Activated CD4-positive, alpha-beta T cell treated with anti-CD3 and anti-CD28 coated beads, Interleukin-2, amount 50 U/mL, for 24 hours (primary cell): ENCODE data around the gene IRS4.

Source experiments
- DNase-seq, 2 donors: peaks; one replicate each; pipeline ENCODE4 v3.0.0-alpha.2; 2020; ENCODE audit warnings: low read depth in 1 of 2, low spot score in 1 of 2

IRS4 gene

DNA sequence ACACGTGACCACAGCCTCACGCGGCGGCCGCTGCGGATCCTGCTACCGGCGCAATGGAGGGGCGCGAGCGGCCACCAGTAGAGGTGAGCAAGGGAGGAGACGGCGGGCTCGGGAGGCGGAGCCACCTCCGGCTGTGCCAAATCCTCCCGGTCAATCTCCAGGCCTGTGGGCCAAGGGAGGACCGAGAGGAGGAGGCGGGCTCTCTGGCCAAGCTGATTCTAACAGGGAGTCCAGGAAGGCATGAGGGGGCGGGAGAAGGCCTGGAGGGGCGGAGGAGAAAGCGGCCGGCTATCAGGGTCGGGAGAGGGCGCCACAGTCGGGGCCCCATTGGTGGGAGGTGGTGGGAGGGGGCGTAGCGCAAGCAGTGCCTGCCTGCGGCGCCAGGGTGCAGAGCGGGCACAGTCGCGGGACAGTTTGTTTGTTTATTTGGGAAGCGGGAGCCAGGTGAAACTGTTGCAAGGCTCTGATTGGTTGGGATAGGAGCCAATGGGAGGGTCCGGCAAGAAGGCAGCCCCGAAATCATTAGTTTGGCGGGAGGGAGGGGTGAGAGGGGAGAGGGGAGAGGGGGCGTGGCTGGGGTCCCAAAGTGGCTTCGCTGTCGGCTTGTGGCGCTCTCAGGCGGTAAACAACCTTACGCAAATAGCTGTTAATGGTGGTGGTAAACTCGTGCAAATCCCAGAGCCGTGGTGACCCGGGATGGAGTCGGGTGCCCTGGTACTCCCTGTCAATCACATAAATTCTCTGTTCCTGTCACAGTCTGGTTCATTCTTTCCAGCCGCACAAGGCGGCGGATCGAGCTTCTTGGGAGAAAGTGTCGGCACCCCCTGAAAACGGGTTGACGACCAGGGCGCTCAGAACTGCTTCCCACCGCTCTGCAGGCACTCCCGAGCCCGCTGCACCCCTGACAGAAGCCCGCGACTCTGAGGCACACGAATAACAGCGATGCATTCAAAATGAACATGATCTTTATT is at the start of gene IRS4:
Gene IRS4, minus strand, starts transcription at position 55 of the 971 bp plus-strand sequence.
- DNase-seq, result no peak

DNA sequence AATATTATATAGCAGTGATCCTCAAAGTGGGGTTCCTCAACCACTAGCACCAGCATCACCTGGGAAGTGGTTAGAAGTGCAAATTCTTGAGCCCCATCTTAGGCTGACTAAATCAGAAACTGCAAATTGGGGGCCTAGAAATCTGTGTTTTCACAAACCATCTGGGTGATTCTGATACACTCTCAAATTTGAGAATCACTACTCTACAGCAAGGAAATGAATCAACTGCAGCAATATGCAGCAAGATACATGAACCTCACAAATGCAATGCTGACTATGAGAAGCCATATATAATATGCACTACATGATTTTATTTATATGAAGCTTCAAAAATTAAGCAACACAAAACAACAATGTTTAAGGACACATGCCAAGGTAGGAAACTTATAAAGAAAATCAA is 36.2 kb upstream of the IRS4 start:
- DNase-seq, result no peak

- DNase-seq, result no peak
Measured at GRCh38 chrX:108763559-108763958, 27.2 kb upstream of the IRS4 start.

DNA sequence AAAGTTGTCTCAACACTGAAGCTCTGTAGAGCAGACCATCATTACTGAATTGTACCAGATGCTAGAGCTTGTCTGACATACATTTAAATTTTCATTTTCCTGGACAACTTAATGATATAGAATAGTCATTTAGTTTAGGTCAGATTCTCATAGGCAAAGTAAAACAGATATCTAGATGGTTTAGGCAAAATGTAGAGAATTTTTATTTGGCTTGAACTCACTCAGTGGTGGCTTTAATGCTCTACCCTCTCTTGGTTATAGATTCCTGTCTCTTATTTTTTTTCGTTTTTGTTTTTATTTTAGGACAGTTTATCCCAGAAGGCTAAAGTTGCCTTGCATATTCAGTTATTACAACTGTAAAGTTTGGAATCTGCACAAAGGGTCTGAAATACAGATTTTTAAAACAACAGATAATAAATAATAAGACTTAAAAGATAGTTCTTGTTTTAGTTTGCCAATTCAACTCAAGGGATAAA is 4.0 kb upstream of the IRS4 start:
- no peak for DNase-seq

DNA sequence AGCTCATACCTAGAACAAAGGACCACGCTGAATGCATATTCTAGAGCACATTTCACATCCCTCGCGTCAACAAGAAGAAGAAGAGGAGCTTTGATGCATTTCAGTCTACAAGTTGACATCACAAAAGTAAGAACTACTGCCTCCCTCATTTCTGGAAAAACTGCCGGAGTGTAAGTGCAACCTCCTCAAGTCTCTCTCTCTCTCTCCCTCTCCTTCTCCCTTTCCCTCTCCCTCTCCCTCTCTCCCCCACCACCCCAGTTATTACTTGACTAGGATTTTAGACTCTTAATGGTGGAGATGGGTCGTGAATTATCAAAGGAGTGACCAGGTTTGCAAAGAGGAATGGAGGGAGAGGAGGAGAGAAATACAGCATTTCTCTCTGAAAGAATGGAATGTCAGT is 1.4 kb upstream of the IRS4 start:
- no peak for DNase-seq

- no peak for DNase-seq
Measured at GRCh38 chrX:108735679-108736508, 469 bp downstream of the IRS4 start.

DNA sequence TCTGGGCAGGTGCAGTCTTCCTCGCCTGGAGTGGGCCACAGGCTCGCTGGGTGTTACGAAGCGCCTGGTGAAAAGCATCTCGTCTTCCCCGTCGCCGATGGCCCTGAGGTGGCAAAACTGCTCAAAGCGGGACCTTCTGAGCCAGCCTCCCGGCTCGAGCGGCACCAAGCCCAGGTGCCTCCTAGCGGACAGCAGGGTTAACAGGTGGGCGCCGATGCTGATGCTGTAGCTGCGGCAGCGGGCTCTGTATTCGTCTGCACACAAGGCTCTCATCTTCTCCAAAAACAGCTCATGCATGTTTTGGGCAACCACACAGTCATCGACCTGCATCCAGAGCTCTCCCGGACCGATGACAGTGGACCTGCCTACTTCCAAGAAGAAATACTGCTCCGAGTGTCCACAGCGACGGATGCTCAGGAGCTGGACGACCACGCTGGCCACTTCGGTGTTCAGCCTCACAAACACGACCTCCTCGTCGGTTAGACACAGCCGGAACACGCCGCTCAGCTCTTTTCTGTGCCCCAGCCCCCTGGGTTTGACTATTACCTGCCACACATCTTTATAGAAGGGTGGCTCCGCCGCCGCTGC is 1.2 kb downstream of the IRS4 start:
- DNase-seq, result no peak

DNA sequence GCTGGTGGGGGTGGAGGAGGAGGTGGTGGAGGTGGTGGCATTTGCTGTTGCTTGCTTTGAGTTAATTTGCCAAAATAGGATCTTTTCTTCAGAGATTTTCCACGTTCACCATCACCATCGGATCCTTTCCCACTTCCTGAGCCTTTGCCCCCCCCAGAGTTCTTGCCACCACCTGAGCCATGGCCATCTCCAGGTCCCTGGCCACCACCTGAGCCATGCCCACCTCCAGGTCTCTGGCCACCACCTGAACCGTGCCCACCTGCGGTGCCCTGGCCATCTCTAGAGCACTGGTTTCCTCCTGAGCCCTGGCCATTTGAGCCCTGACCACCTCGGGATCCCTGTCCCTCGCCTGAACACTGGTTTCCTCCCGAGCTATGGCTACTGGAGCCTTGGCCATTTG is 1.9 kb downstream of the IRS4 start:
- no peak for DNase-seq

DNA sequence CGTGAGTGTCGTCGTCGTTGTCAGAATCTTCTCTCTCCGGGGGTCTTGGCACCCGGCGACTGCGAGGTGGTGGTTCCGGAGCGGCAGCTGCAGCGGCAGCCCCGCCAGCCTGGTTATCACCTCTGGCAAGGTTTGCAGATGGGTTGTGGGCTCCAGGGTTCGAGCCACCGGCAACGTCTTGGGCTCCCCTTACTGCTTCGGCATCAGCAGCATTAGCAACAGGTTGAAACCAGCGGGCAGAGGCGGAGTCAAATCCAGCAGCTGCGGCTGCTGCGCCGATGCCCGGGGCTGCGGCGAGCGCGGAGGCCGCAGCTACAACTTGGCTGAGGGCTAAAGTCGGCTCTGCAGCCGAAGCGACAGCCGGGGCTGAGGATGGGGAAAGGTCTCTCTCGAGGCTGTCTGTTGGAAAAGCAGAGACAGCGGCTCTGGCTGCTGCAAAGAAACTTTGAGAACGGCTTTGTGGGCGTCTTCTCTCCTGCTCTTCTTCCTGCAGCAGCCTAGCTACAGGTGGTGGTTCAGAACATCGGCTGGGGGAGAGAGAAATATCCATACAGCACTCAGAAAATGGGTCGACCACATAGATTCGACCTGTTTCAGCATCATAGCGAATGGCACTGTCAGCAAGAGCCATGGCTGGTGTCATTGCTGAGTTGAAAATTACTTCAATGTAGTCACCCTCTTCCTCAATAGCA is 3.6 kb downstream of the IRS4 start:
- no peak for DNase-seq

DNA sequence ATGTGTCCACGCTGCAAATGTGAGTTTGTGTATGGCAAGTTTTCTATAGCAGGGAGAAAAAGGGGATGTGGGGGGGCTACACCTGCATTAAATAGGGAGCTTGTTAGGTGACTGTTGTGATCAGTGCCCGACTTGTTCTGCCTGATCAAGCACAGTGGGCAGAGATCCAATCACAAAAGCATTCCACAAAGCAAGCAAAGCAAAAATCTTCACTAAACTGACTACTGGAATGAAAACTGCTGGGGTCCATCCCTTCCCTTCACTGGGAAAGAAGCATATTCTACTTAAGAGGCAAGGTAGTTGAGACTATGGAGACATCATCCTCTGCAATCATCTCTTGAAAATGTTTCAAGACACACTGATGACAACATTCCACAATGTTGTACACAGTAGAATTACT is 5.2 kb downstream of the IRS4 start:
- DNase-seq, result no peak

- no peak for DNase-seq
Measured at GRCh38 chrX:108726748-108727147, 9.6 kb downstream of the IRS4 start.

- no peak for DNase-seq
Measured at GRCh38 chrX:108722561-108722960, 13.8 kb downstream of the IRS4 start.

DNA sequence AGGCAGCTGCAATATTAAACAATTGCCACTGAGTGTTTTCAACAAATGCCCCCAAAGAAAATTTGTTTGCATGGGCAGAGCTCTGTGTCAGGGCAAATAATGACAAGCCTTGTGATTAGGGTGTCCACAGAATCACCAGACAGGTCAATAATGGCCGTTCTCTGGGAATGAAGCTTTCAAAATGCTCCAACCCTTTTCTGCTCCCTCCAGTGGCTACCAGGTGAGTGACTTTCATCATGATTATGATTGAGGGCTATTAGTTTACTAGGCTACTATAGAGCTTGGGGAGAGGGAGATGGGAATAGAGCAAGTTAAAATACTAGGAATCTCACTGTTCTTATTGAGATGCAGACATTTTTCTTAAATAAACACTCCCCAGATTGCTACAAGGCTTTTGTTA is 23.5 kb downstream of the IRS4 start:
- DNase-seq, result no peak

DNA sequence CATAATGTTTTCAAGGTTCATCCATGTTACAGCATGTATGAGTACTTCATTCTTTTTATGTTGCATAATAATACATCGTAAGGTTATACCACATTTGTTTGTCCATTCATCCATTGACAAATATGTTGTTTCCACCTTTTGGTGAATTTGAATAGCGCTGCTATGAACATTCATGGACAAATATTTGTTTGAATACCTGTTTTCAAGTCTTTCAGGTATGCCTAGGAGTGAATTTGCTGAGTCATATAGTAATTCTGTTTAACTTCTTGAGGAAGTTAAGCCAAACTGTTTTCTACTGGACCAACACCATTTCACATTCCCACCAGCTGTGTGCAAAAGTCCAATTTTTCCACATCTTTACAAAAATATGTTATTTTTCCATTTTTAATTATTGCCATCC is 31.5 kb downstream of the IRS4 start:
- no peak for DNase-seq

GRCh38 chrX:108702530-108702929 is 33.8 kb downstream of the IRS4 start:
- no peak for DNase-seq

- no peak for DNase-seq
Measured at GRCh38 chrX:108701633-108702032, 34.7 kb downstream of the IRS4 start.

DNA sequence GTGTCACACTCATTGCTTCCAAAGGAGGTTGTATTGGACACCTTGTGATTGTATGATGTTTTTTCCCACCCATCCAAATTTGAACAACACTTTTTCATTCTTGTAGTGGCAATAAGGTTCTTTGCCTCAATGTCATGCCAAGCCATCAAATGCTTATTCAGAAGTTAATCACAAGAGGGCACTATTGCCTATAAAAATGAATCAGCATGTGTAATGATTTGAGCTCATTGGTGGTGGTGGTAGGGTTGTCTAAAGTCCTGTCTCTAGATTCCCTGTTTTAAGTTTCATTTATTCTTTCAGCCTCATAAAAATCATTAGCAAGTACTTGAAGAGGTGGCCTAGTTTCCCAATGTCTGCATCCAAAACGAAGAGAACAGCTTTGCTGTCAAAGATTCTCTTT is 37.0 kb downstream of the IRS4 start:
- DNase-seq, result no peak

DNA sequence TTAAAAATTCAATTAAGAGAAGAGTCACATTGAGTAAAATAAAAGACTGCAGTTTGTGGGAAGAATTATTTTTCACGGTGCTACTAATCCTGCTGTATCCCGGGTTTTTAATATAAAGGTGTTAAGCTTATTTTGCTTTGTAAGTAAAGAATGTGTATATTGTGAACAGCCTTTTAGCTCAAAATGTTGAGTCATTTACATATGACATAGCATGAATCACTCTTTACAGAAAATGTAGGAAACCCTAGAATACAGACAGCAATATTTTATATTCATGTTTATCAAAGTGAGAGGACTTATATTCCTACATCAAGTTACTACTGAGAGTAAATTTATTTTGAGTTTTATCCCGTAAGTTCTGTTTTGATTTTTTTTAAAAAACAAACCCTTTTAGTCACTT is 39.7 kb downstream of the IRS4 start:
- no peak for DNase-seq
